ENCODE measurements around the gene COL21A1. TPM values are rescaled to one million over a fixed set of nuclear protein-coding genes. Genes with fewer than 3 reads are reported as not detected.

COL21A1 gene
- total RNA-seq, 1 donor from 2014 or later, result not detected

DNA sequence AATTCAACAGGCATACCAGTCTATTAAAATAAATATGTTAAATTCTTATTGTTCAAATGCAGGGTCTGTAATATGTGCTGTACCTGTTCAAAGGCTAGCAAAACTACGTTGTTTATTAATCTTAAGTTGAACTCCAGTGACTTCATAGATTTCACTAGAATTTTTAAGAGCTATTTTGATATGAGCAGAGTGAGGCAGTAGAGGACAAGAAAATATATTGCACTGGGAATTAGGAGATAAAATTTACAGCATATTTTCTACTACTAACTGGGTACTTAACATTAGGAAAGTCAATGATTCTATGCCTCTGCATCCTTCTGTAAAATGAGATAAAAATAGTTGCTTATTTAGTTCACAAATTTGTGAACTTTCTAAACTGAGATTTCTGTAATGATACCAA lies 209.8 kb downstream of the COL21A1 start:
- DNase-seq, result no peak
- TF ChIP-seq, protein P1, sequence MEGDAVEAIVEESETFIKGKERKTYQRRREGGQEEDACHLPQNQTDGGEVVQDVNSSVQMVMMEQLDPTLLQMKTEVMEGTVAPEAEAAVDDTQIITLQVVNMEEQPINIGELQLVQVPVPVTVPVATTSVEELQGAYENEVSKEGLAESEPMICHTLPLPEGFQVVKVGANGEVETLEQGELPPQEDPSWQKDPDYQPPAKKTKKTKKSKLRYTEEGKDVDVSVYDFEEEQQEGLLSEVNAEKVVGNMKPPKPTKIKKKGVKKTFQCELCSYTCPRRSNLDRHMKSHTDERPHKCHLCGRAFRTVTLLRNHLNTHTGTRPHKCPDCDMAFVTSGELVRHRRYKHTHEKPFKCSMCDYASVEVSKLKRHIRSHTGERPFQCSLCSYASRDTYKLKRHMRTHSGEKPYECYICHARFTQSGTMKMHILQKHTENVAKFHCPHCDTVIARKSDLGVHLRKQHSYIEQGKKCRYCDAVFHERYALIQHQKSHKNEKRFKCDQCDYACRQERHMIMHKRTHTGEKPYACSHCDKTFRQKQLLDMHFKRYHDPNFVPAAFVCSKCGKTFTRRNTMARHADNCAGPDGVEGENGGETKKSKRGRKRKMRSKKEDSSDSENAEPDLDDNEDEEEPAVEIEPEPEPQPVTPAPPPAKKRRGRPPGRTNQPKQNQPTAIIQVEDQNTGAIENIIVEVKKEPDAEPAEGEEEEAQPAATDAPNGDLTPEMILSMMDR (IDR thresholded peaks at IDR 0.05), result no peak
- no peak for ATAC-seq (ENCODE audit: low read depth)
- intact Hi-C loops (cut with micrococcal nuclease), result no loop called here
- Mint-ChIP-seq H3K4me1 (no peaks in the 10 kb centered on the region), H3K36me3 (ENCODE audit: low read depth) (no peaks in the 10 kb centered on the region), H3K27me3 (no peaks in the 10 kb centered on the region), H3K9me3 (no peaks in the 10 kb centered on the region), H3K4me3 (no peak overlapping the region), H3K27ac (no peak overlapping the region)
- CTCF ChIA-PET, result no interaction called here
- POLR2A ChIA-PET, result no interaction called here

DNA sequence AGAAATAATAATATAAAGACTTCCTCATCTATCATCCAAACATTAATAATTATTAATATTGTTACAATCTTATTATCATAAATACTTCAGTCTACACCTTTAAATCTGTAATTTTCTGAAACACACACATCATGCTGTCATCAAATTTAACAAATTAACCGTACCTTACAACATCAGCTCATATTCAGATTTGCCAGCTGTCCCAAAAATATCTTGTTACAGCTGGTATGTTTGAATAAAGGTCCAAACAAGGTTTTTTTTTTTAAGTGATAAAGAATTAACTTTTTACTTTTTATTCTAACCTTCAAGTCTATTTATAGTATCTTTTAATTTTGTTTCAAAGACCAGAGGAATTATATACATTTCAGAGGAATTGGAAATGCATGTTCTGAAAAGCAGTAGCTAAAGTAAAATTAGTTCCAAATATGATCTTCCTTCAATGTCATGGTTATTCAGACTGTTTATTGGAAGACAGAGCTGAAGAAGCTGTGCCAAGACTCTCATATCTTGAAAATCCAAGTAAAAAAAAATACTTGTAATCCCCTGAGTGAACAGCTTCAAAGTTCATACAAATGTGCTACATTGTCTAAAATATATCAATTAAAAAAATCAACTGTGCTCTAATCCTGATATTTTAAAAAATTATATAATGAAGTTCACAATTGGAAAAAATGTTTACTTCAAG lies 210.3 kb downstream of the COL21A1 start:
- ChIA-PET POLR2A (no interaction called here), CTCF (no interaction called here)
- H3K4me1 Mint-ChIP-seq, result no peaks in the 10 kb centered on the region

DNA sequence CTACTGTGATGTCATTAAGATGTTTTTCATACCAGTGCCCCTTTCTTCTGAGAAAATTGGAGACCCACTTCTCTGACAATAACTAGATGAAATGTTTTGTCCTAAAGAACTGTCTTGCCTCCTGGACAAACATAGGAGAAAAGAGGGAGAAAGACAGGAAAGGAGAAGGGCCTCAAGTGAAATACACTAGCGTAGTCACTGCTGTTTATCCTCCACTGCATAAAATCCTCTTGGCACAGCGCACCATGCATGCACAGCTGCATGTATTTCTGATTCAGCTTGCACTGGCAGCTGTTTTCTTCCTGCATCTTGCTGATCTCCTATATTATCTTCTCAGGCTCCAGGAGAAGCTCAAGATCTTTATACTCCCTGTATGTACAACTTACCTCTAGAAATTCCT lies 214.0 kb downstream of the COL21A1 start:
- H3K36me3 Mint-ChIP-seq (ENCODE audit: low read depth), result no peaks in the 10 kb centered on the region
- ChIA-PET POLR2A (no interaction called here), CTCF (no interaction called here)
- H3K4me3 Mint-ChIP-seq, result no peak overlapping the region
- DNase-seq, result no peak
- TF ChIP-seq, protein P1 (IDR thresholded peaks at IDR 0.05), result no peak
- H3K9me3 Mint-ChIP-seq, result no peaks in the 10 kb centered on the region
- no peaks in the 10 kb centered on the region for H3K27me3 Mint-ChIP-seq
- H3K27ac Mint-ChIP-seq, result no peak overlapping the region
- intact Hi-C loops (cut with micrococcal nuclease), result no loop called here
- H3K4me1 Mint-ChIP-seq, result no peaks in the 10 kb centered on the region
- no peak for ATAC-seq (ENCODE audit: low read depth)

More for the DNA sequence above, 210.3 kb downstream of the COL21A1 start:
- ATAC-seq (ENCODE audit: low read depth), result no peak
- H3K9me3 Mint-ChIP-seq, result no peaks in the 10 kb centered on the region
- H3K27ac Mint-ChIP-seq, result no peak overlapping the region
- DNase-seq, result no peak
- intact Hi-C loops (cut with micrococcal nuclease), result no loop called here
- H3K27me3 Mint-ChIP-seq, result no peaks in the 10 kb centered on the region
- H3K4me3 Mint-ChIP-seq, result no peak overlapping the region
- TF ChIP-seq, protein P1 (IDR thresholded peaks at IDR 0.05), result no peak
- no peaks in the 10 kb centered on the region for H3K36me3 Mint-ChIP-seq (ENCODE audit: low read depth)

DNA sequence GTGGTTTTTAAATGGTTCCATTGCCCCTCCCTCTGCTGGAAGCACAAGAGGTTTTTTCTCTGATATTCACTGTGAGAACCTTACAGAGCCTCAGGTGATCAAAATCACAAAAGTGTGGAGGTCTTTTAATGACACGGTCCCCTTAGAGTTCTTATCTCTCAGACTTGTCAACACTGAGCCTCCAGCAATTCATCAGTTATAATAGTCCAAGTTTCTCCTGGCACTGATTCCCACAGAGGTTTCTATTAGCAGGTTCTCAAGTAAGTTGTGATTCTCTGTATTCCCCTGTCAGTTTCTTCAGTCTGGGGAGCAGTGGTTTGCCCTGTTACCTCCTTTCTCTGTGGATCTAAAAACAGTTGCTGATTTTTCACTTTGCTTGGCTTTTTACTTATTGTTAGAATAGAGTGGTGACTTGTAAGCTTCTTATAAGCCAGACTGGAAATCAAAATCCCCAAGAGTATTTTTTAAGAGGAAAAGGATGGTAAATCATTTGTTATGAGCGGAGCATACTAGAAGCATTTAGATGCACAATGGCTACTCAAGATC lies 214.6 kb downstream of the COL21A1 start:
- H3K27ac Mint-ChIP-seq, result no peak overlapping the region
- CTCF ChIA-PET, result no interaction called here
- no peaks in the 10 kb centered on the region for H3K4me1 Mint-ChIP-seq
- DNase-seq (no peak), ATAC-seq (ENCODE audit: low read depth) (no peak)
- H3K4me3 Mint-ChIP-seq, result no peak overlapping the region
- no peaks in the 10 kb centered on the region for H3K27me3 Mint-ChIP-seq
- H3K36me3 Mint-ChIP-seq (ENCODE audit: low read depth), result no peaks in the 10 kb centered on the region
- no peaks in the 10 kb centered on the region for H3K9me3 Mint-ChIP-seq
- TF ChIP-seq, protein P1 (IDR thresholded peaks at IDR 0.05), result no peak
- POLR2A ChIA-PET, result no interaction called here
- intact Hi-C loops (cut with micrococcal nuclease), result no loop called here

DNA sequence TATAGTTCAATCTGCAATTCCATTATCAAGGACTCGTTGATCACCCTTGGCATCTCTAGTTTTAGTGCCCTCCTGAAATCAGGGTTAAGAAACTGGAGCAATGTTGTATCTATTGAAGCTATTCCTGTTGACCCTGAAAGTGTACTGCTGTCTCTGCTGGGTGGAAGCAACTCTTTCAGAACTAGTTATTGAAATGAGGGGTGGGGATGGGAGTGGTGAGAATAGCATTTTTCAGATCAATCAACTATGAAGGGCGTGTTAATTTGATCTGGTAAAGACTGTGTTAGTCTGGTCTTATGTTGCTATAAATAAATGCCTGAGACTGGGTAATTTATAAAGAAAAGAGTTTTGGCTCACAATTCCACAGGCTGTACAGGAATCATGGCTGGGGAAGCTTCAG lies 219.5 kb downstream of the COL21A1 start:
- no peaks in the 10 kb centered on the region for H3K36me3 Mint-ChIP-seq (ENCODE audit: low read depth)
- TF ChIP-seq, protein P1 (IDR thresholded peaks at IDR 0.05), result no peak
- no peak for ATAC-seq (ENCODE audit: low read depth)
- H3K4me3 Mint-ChIP-seq, result no peak overlapping the region
- no peak for DNase-seq
- no peaks in the 10 kb centered on the region for H3K27me3 Mint-ChIP-seq
- intact Hi-C loops (cut with micrococcal nuclease), result no loop called here
- H3K4me1 Mint-ChIP-seq, result no peaks in the 10 kb centered on the region
- no peaks in the 10 kb centered on the region for H3K9me3 Mint-ChIP-seq
- ChIA-PET POLR2A (no interaction called here), CTCF (no interaction called here)
- no peak overlapping the region for H3K27ac Mint-ChIP-seq
